Measurements from ENCODE around the gene TSHZ3.

Gene TSHZ3

GRCh38 chr19:31278555-31279435 is 70.4 kb downstream of the TSHZ3 start:
- Histone ChIP-seq H2AFZ (no peak overlapping the region), H3K27ac (no peak overlapping the region), H3K4me3 (ENCODE audit: low read depth, low read length) (no peak overlapping the region), H3K27me3 (ENCODE audit: control insufficient read depth, insufficient read depth, low read length) (no peaks in the 10 kb centered on the region), H3K9me3 (ENCODE audit: control insufficient read depth, low read length) (no peaks in the 10 kb centered on the region), H3K79me2 (no peaks in the 10 kb centered on the region), H3K36me3 (ENCODE audit: control insufficient read depth, insufficient read depth, low read length) (no peaks in the 10 kb centered on the region), H3K4me2 (ENCODE audit: low read length) (no peak overlapping the region), H3K9ac (no peak overlapping the region), H3K4me1 (no peaks in the 10 kb centered on the region)
- TF ChIP-seq, protein P1, sequence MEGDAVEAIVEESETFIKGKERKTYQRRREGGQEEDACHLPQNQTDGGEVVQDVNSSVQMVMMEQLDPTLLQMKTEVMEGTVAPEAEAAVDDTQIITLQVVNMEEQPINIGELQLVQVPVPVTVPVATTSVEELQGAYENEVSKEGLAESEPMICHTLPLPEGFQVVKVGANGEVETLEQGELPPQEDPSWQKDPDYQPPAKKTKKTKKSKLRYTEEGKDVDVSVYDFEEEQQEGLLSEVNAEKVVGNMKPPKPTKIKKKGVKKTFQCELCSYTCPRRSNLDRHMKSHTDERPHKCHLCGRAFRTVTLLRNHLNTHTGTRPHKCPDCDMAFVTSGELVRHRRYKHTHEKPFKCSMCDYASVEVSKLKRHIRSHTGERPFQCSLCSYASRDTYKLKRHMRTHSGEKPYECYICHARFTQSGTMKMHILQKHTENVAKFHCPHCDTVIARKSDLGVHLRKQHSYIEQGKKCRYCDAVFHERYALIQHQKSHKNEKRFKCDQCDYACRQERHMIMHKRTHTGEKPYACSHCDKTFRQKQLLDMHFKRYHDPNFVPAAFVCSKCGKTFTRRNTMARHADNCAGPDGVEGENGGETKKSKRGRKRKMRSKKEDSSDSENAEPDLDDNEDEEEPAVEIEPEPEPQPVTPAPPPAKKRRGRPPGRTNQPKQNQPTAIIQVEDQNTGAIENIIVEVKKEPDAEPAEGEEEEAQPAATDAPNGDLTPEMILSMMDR (IDR thresholded peaks at IDR 0.05), result no peak

- no peaks in the 10 kb centered on the region for H3K9me3 ChIP-seq (ENCODE audit: control insufficient read depth, low read length)
- H3K27ac ChIP-seq, result no peak overlapping the region
- no peak overlapping the region for H3K9ac ChIP-seq
- TF ChIP-seq, protein P1 (IDR thresholded peaks at IDR 0.05), result no peak
- H3K4me3 ChIP-seq (ENCODE audit: low read depth, low read length), result no peak overlapping the region
- no peak overlapping the region for H3K4me2 ChIP-seq (ENCODE audit: low read length)
- no peaks in the 10 kb centered on the region for H3K4me1 ChIP-seq
- no peaks in the 10 kb centered on the region for H3K27me3 ChIP-seq (ENCODE audit: control insufficient read depth, insufficient read depth, low read length)
- no peaks in the 10 kb centered on the region for H3K79me2 ChIP-seq
- no peak overlapping the region for H2AFZ ChIP-seq
- H3K36me3 ChIP-seq (ENCODE audit: control insufficient read depth, insufficient read depth, low read length), result no peaks in the 10 kb centered on the region
Observed at GRCh38 chr19:31277516-31277915, 71.7 kb downstream of the TSHZ3 start.

DNA sequence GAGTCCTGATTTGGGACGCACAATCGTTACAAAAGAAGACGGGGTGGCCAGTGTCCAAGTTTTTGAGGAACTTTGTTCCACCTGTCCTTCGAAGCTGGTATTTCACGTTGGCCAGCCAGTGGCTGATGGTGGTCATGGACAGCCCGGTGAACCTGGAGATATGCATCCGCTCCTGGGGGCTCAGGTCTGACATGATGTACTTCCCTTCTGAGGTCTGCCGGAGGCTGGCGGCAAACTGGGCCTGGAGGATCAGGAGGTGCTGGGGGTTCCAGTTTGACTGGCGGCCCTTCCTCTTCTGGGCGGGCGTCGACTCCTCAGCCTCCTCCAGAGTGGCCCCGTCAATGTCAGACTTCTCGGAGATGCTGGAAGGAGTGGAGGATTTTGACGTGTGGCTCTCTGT is 72.4 kb downstream of the TSHZ3 start:
- Histone ChIP-seq H3K4me1 (no peaks in the 10 kb centered on the region), H2AFZ (no peak overlapping the region), H3K9ac (no peak overlapping the region), H3K36me3 (ENCODE audit: control insufficient read depth, insufficient read depth, low read length) (no peaks in the 10 kb centered on the region), H3K79me2 (no peaks in the 10 kb centered on the region), H3K4me2 (ENCODE audit: low read length) (no peak overlapping the region), H3K27ac (no peak overlapping the region), H3K4me3 (ENCODE audit: low read depth, low read length) (no peak overlapping the region), H3K27me3 (ENCODE audit: control insufficient read depth, insufficient read depth, low read length) (no peaks in the 10 kb centered on the region), H3K9me3 (ENCODE audit: control insufficient read depth, low read length) (no peaks in the 10 kb centered on the region)
- TF ChIP-seq, protein P1 (IDR thresholded peaks at IDR 0.05), result no peak

DNA sequence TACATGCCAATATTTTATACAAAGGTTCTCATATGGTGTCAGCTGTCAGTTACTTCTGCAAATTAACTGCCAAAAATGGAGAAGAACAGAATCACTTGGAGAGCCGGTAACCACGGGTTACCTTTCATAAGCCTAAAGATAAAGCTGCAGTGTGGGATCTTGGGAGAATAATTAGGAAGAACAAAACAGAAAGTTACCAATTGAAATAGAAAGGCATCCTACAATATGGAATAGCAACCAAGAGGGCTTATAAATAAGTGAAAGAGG is 74.2 kb downstream of the TSHZ3 start:
- Histone ChIP-seq H3K9ac (no peak overlapping the region), H3K27ac (no peak overlapping the region), H3K79me2 (no peaks in the 10 kb centered on the region), H2AFZ (no peak overlapping the region), H3K9me3 (ENCODE audit: control insufficient read depth, low read length) (no peaks in the 10 kb centered on the region), H3K4me2 (ENCODE audit: low read length) (no peak overlapping the region), H3K36me3 (ENCODE audit: control insufficient read depth, insufficient read depth, low read length) (no peaks in the 10 kb centered on the region), H3K27me3 (ENCODE audit: control insufficient read depth, insufficient read depth, low read length) (no peaks in the 10 kb centered on the region), H3K4me3 (ENCODE audit: low read depth, low read length) (no peak overlapping the region), H3K4me1 (no peaks in the 10 kb centered on the region)
- TF ChIP-seq, protein P1 (IDR thresholded peaks at IDR 0.05), result no peak
